Stomach (tissue), 9 donors: ENCODE measurements around the gene TENM3. TPM values are rescaled to one million over a fixed set of nuclear protein-coding genes. Genes with fewer than 3 reads are reported as not detected.

Source experiments
- DNase-seq, 2 donors: peaks; one replicate each; pipeline versions ENCODE4 v3.0.0 to v3.0.0-alpha.2; 2013 to 2019
- H3K27ac ChIP-seq, 5 donors: fragments of 200-600 bp in 4 of 5; sonication (generic) in 4 of 5; one replicate each; pipeline ENCODE4 v1.5.1; 2013 to 2019; ENCODE audit warnings: mild to moderate bottlenecking in 1 of 5, moderate library complexity in 1 of 5
- H3K27me3 ChIP-seq, 3 donors: fragments of 200-600 bp; sonication (generic); one replicate each; pipeline ENCODE4 v1.5.1; 2017 to 2019; ENCODE audit warnings: mixed run types in 1 of 3
- H3K36me3 ChIP-seq, 4 donors: fragments of 200-600 bp; sonication (generic); 1 replicate in 3 of 4; 2 replicates in 1 of 4; pipeline ENCODE4 v1.5.1; 2016 to 2019
- H3K4me1 ChIP-seq, 4 donors: fragments of 200-600 bp; sonication (generic); one replicate each; pipeline ENCODE4 v1.5.1; 2016 to 2019
- H3K4me3 ChIP-seq, 4 donors: fragments of 200-600 bp; sonication (generic) in 3 of 4; one replicate each; pipeline ENCODE4 v1.5.1; 2016 to 2019; ENCODE audit warnings: mild to moderate bottlenecking in 1 of 4
- H3K9me3 ChIP-seq, 4 donors: fragments of 200-600 bp; sonication (generic); one replicate each; pipeline ENCODE4 v1.5.1; 2016 to 2019
- CTCF ChIP-seq, 7 experiments: fragments of 450-650 bp in 4 of 7; fragments of 200-600 bp in 3 of 7; sonication (generic) in 3 of 7; IDR thresholded peaks; one replicate each; pipeline ENCODE4 v1.5.1; 2016 to 2019; ENCODE audit warnings: antibody characterized with exemption in 7 of 7, control low read depth in 2 of 7, mild to moderate bottlenecking in 1 of 7
- EP300 ChIP-seq: sonication (generic); formaldehyde crosslinking; IDR thresholded peaks from one replicate; pipeline ENCODE4 v1.6.1; 2017; ENCODE audit warnings: antibody characterized with exemption
- POLR2A ChIP-seq, 4 donors: fragments of 450-650 bp; IDR thresholded peaks; one replicate each; pipeline ENCODE4 v1.6.1; 2016; ENCODE audit warnings: antibody characterized with exemption in 4 of 4, control low read depth in 2 of 4, mild to moderate bottlenecking in 1 of 4, moderate library complexity in 1 of 4
- POLR2AphosphoS5 ChIP-seq, 3 donors: sonication (generic); formaldehyde crosslinking; IDR thresholded peaks; one replicate each; pipeline ENCODE4 v1.6.1; 2016; ENCODE audit warnings: antibody characterized with exemption in 3 of 3
- WGBS, 5 donors: extraction: QIAGEN DNeasy Blood & Tissue Kit in 3 of 5; methylation state at CpG; one replicate each; pipeline versions ENCODE4 v1.1.5 to v1.1.7; 2013 to 2018; 5-methylcytosine and 5-hydroxymethylcytosine counted together
- intact Hi-C: fragments of 100-400 bp; cut with DNase I; formaldehyde crosslinking; loops from one replicate; pipeline ENCODE4 v1.15.1; 2023; ENCODE audit warnings: low total_unique reads
- polyA plus RNA-seq, 3 donors: library from polyadenylated mRNA; stranded (reverse); fragments of 200-250 nt; gene quantifications; one replicate each; pipeline ENCODE4 v1.2.3, GENCODE V29; 2013
- total RNA-seq, 5 donors: library from RNA; depleted of rRNA; stranded (reverse); fragments of >200 nt; gene quantifications; one replicate each; pipeline versions ENCODE4 v1.1.0 to v1.2.3, GENCODE V29; 2014 to 2016
- donor health status: healthy with polysubstance abuse.
- donor health status: Bipolar disorder and iron deficiency.
- donor health status: healthy.

The TENM3 gene
- total and polyA plus RNA-seq, 8 donors: under 0.01 to 8.3 (median 0.44) TPM

- intact Hi-C loops: no loop called here
- no peak overlapping the region for H3K27ac ChIP-seq
- H3K27me3 ChIP-seq: no peaks in the 10 kb centered on the region
- H3K4me1 ChIP-seq: no peaks in the 10 kb centered on the region
- DNase-seq: no peak
- no peaks in the 10 kb centered on the region for H3K9me3 ChIP-seq
- no peak overlapping the region for H3K4me3 ChIP-seq
- H3K36me3 ChIP-seq: no peaks in the 10 kb centered on the region
- 87 to 94% (median 90%) methylated on average over 4 of the region's 4 CpGs for WGBS, 5 donors
- TF ChIP-seq POLR2AphosphoS5 (IDR thresholded peaks at IDR 0.05): no peak
- no peak for TF ChIP-seq EP300
- TF ChIP-seq POLR2A (IDR thresholded peaks at IDR 0.05): no peak
- no peak for TF ChIP-seq CTCF (IDR thresholded peaks at IDR 0.05)
These were observed 304.2 kb downstream of the TENM3 start for GRCh38 chr4:182547435-182547834.

DNA sequence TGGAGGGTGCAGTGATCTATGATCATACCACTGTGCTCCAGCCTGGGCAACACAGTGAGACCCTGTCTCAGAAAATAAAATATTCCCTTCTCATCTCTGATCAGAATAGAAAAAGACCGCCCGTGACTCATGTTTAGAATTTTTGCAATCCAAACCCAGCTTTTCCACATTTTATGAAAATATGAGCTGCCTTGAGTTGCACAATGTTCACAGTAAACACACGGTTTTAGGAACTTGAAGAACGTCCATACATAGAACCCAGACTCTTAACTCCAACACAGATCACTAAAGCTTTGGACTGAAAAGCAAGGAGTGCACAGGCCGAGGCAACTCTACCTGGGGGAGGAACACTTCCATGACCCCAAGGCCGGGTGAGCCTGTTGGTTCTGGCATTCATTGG lies 305.0 kb downstream of the TENM3 start:
- H3K27ac ChIP-seq: no peak overlapping the region
- no peak for TF ChIP-seq CTCF (IDR thresholded peaks at IDR 0.05)
- no peak for TF ChIP-seq EP300
- TF ChIP-seq POLR2A (IDR thresholded peaks at IDR 0.05): no peak
- no peak for TF ChIP-seq POLR2AphosphoS5 (IDR thresholded peaks at IDR 0.05)
- intact Hi-C loops: no loop called here

DNA sequence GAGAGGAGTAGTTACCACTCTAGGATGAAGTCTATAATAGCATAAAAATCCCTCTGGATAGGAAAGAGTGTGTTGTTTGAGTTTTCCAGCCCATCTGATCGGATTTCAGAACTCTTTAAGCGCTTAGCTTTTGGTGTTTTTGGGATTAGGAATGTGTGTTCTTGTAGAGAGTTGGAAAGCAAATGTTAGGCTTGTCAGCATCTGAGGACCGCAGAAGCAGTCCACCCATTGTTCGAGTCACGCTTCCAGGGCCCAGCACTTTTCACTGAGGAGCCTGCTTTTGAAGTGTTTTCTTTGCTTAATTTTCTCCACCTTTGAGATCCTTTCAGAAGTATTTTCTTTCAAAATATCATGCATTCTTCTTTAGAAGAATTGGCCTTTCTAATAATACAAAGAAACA lies 306.2 kb downstream of the TENM3 start:
- Histone ChIP-seq H3K27ac (no peak overlapping the region), H3K36me3 (no peaks in the 10 kb centered on the region), H3K9me3 (no peaks in the 10 kb centered on the region), H3K4me1 (no peaks in the 10 kb centered on the region), H3K4me3 (no peak overlapping the region), H3K27me3 (no peaks in the 10 kb centered on the region)
- 37 to 50% (median 48%) methylated on average over 5 of the region's 5 CpGs for WGBS, 5 donors
- no peak for TF ChIP-seq CTCF (IDR thresholded peaks at IDR 0.05)
- TF ChIP-seq POLR2A (IDR thresholded peaks at IDR 0.05): no peak
- no peak for TF ChIP-seq POLR2AphosphoS5 (IDR thresholded peaks at IDR 0.05)
- no peak for TF ChIP-seq EP300
- DNase-seq: peak in 1 of 2 donors; percentile 21
- intact Hi-C loops: no loop called here

More for the DNA sequence above, 305.0 kb downstream of the TENM3 start:
- no peak for DNase-seq
- WGBS, 5 donors: 82 to 88% (median 83%) methylated on average over 6 of the region's 6 CpGs
- Histone ChIP-seq H3K27me3 (no peaks in the 10 kb centered on the region), H3K4me3 (no peak overlapping the region), H3K4me1 (no peaks in the 10 kb centered on the region), H3K36me3 (no peaks in the 10 kb centered on the region), H3K9me3 (no peaks in the 10 kb centered on the region)

GRCh38 chr4:182552948-182553347 lies 309.7 kb downstream of the TENM3 start:
- DNase-seq: no peak
- intact Hi-C loops: no loop called here
- Histone ChIP-seq H3K4me1 (peaks cover 0 to 8% (median 2%) of the 10 kb centered on the region in 4 donors), H3K9me3 (no peaks in the 10 kb centered on the region), H3K27me3 (no peaks in the 10 kb centered on the region), H3K4me3 (no peak overlapping the region), H3K27ac (no peak overlapping the region), H3K36me3 (no peaks in the 10 kb centered on the region)
- TF ChIP-seq CTCF (IDR thresholded peaks at IDR 0.05) (no peak), EP300 (no peak), POLR2AphosphoS5 (IDR thresholded peaks at IDR 0.05) (no peak), POLR2A (IDR thresholded peaks at IDR 0.05) (no peak)
- 74 to 83% (median 80%) methylated on average over 9 of the region's 9 CpGs for whole genome bisulfite sequencing, 5 donors
